Hematopoietic multipotent progenitor cell treated with erythropoietin and hydrocortisone succinate and interleukin-3 and kit ligand, for 15 days (in vitro differentiated cells): Measurements from ENCODE around the gene SCO2.
A peak's percentile ranks its signal among the peaks of the same experiment; 100 is the strongest.

Experiments
- DNase-seq: peaks from one replicate; pipeline ENCODE4 v3.0.0-alpha.2; 2015; ENCODE audit warnings: low spot score

The SCO2 gene

DNA sequence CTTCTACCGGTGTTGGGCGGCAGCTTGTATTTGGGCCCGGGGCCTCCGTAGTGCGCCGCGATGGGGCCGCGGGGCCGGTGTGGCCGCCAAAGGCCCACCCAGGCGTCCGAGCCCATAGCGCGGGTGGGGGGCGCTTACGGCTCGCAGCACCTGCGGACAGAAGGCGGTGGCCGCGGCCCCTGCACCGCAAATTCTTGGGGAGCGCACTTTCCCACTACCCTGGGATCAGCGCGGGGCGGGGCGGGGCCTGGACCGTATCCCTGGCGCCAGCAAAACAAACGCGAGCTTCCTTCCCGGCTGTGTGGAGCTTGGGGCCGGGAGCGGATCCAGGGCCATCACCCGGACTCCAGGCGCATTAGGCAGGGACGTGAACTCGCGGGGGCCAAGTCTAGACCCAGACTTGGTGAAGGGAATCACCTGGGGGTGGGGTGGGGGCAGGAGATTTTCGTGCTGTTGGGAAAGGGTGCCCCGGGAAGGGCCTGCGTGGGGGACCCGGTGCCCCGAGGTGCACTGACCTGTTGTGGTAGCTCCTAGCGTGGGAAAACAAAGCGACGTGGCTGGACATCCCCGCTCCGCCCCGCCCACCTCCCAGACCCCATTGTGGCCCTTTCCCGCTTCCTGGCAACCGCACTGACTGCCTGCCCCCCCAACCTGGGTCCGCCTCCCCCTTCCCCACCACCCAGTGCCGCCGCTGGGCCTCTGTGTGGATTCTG lies 6.7 kb upstream of the SCO2 start:
- DNase-seq = no peak

DNA sequence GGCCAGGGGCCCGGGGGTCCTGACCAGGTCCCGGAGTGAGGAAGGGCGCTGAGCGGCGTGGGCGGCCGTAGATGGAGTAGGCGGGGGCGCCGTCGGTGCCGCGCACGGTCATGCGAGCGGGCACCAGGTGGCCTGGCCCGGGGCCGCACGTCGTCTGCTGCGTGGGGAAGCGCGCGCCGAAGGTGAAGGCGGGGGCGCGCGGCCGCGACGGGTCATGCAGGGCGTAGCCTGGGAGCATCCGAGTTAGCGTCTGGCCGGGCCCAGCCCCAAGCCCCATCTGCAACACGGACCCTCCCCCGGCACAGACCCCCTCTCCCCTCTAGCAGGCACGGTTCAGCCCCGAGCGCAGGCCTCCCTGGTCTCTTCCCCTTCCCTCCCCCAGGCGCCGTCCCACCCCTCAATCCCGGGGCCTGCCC lies 6.2 kb upstream of the SCO2 start:
- DNase-seq = no peak

DNA sequence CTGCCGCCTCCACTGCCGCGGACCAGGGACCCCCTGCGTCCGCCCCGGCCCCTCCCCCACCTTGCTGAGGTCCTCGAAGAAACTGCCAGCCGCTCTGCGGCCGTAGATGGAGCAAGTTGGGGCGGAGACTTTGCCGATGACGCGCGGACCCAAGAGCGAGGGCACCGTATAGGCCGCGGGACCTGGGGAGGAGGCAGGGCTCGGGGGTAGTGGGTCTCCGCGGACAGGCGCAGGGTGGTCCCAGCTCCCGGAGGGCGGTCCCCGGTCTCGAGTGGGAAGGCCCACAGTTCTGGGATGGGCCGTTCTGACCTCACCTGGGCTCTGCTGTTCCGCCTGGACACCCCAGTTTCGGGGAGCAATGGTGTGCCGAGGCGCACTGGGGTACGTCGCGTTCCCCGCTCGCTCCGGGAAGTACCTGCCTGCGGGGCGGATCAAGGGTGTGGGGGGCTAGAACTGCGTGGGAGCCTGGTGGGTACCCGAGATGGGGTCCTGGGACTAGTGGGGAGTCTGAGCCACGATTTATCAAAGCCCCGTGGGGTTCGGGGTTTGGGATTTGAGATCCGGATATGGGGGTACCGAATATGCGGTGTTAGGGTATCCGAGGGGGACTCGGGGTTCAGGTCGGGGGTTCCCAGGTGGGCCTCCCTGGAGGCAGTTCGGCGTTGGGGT lies 5.6 kb upstream of the SCO2 start:
- DNase-seq = peak; percentile 34

DNA sequence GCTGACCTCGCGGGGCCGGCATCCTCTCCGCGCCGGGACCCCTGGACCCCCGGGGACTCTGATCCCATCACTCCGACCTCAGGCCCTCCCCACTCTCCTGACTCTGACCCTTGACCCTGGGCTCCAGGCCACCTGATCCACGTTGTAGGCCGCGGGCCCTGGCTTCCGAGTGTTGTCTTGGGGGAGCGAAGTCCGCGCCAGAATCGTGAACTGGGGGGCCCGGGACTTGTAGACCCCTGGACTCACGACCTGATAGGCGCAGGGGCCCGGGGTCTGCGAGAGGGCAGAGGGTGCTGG lies 5.1 kb upstream of the SCO2 start:
- no peak for DNase-seq

DNA sequence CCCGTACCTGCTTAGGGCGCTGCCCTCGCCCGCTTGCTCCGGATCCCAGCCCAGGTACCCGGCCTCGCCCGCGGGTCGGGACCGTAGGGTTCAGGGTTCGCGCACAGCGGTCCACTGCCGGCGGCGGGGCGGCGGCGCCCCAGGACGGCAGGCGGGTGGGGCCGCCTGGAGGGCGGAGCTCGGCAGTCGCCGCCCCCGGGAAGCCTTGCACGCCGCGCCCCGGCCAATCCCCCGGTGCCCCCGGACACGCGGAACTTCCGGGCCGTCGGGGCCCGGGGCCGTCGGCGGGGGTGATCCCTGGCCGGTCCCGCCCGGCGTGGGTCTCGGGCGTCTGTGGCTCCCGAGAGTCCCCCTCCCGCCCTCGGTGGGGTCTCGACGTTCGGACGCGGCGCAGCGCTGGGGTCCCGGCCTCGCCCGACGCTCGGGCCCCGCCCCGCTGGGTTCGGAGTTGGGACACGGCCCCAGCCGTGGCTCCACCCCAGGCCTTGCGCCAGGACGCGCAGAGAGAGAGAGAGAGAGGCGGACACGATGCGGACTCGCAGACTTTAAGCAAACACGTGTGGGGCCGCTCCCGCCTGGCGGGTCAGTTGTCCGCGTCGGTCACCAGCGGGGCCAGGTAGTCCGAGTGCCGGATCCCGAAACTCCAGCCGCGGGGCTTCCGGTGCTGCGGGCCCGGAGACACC lies 4.6 kb upstream of the SCO2 start, which contains the start of gene TYMP:
Gene TYMP, minus strand, starts transcription at position 116 of the 683 bp plus-strand sequence. CDS start 303 bp downstream, outside the sequence.
- DNase-seq = peak; percentile 40

DNA sequence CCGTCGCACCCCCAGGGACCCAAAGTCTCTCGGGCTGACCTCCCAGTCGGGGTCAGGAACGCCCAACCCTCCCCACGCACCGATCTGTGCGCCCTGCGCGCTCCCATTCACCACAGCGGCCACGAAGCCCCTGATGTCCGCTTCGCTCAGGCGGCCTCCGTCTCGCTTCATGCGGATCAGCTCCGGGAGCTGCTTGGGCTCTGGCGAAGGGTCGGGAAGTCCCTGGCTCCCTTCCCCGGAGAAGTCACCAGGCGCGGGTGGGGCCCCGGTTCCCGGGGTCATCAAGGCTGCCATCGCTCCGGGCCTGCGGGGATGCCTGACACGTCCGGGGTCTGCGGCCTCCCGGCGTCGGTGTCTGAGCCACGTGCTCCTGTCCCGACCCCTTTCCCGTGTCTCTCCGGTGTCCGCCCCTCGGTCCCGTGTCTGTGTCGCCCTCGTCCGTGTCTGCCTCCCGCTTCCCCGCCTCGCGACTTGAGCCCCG lies 4.1 kb upstream of the SCO2 start:
- DNase-seq = no peak

DNA sequence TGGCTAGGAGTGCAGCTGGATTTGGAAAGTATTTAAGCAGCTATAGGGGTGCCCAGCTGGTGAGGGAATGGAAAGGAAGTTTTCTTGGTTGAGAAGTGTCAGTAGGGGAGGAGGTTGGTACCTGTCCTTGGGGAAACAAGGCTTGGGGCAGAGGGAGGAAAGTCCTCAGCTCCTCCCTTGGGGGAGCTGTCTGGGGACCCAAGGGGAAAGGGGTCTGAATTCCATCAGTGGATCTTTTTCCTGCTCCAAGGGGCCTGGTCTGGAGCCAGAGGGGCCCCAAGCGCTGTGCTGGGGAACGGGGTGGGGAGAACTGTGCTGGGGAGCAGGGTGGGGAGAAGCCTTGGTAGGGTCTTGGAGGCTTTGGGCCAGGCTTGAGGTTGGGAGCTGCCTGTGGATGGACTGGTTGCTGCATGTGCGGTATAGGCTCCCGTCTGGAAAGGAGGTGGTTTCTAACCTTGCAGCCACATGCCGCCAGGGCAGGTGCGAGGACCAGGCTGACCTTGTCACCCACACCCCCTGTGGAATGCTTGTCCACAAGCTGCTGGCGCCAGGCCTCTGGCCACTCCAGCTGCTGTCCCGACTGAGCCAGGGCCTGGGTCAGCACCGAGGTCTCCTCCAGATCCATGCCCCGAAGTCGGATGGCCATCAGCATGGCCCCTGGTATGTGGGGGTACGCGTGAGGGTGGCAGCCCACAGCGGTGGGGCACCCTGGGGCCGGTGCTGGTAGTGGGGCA lies 3.5 kb upstream of the SCO2 start:
- DNase-seq = no peak

DNA sequence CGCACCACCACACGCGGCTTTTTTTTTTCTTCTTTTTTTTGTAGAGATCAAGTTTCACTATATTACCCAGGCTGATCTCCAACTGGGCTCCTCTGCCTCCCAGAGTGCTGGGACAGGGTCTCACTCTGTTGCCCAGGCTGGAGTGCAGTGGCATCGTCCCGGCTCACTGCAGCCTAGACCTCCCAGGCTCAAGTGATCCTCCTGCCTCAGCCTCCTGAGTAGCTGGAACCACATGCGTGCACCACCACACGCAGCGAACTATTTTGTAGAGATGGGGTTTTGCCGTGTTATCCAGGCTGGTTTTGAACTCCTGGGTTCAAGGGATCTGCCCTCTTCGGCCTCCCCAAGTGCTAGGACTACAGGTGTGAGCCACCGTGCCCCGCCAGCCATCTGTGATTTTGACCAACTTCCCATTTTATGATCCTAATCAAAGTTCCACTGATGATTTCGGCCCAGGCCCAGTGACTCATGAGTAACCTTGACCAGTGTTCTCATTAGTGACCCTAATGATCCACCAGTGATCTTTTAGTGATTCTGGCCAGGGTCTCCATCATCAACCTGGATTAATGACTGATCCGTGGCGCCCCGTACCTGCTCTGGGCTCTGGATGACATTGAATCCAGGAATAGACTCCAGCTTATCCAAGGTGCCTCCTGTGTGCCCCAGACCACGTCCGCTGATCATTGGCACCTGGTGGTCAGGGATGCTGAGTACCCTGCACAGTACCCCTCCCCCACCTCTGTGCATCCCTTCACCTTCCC lies 2.7 kb upstream of the SCO2 start:
- DNase-seq = no peak

DNA sequence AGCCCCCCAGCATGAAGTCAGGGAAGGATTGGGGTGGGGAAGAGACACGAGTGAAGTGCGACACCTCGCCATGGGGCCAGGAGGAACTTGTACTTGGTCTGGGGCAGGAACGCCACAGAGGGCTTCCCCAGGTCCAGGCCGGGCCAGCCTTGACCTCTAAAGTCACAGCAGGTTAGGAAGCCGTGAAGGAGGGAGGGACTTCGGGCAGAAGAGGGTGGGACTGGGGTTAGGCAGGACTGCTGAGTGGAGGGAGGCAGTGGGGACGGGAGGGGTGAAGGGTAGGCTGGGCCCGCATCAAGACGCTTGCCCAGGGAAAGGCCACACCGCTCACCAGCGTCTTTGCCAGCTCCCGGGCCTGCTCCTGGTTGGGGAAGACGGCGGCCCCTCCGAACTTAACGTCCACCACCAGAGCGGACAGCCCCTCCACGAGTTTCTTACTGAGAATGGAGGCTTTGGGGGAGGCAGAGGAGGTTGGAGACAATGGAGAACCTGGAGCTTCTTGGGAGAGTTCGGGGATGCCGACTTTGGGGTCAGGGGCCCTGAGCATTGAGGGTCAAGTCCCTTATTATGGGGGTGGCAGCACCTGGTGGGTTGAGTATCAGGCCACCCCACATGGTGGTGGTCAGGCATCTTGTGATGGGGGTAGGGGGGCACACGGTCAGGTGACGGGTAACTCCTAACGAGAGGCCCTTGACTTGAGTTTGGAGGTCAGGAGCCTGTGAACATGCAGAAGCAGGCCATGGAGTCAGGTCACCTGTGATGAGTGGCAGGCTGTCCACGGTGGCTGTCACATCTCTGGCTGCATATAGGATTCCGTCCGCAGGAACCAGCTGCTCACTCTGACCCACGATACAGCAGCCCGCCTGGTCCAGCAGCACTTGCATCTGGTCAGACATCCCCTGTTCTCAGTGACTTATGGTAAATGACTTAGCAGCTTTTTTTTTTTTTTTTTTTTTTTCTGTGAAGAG lies 1.7 kb upstream of the SCO2 start:
- DNase-seq = no peak

DNA sequence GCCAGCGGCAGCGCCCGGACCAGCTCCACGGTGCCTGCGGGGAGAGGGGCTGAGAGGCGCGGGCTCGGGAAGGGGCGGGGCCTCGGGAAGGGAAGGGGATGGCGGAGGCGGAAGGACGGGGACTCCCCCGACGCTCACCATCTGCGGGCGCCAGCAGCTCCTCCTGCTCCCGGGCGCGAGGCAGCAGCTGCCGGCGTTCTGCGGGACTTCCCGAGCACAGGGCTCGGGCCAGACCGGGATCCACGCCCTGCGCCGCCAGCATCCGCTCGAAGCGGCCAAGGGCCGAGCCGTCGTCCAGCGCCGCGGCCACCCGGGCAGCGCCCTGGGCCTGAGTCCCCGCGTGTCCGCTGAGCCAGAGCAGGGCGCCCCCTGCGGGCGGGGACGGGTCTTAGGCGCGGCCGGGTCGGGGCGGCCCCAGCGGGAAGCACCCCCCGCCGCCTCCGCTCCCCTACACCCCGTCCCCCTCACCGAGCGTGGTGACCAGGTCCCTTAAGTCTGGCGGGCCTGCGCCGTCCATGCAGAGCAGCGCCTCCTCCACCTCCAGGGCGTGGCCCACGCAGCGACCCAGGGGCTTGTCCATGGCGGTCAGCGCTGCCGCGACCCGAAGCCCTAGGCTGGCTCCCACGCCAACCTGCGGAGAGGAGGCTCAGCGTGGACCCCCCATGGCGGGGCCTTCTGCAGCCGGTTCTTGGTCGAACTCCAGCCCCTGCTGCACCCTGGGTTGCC lies 873 bp upstream of the SCO2 start:
- peak; percentile 50 for DNase-seq

DNA sequence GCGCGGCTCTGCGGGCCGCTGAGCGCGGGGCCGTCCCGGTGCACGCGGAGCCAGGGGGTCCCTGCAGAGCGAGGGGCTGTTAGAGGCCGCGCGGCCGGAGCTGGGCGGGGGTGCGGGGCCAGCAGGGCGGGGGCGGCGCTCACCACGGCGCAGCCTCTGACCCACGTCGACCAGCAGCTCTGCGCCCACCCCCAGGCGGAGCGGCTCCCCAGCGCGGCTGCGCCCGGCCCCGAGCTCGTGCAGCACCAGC lies 385 bp upstream of the SCO2 start:
- DNase-seq = no peak

DNA sequence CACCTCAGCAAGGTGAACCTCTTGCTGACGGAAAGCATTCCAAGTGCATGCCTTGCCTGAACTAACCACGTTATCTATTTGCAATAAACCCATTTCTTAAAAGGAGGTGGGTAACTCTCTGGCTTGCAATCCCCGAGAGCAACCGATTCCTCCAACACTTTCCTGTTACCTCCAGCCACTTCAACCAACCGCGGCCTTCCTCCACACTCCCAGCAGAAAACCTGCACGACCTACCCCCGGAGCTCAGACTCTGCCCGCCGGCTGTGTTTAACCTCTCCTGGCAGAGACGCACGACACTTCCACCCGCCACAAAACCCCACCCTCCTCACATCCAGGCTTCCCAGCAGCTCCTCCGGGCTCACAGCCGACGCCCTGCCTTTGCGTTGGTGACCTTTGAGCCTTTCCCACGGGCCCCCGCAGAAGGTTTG lies 708 bp downstream of the SCO2 start:
- DNase-seq = no peak

DNA sequence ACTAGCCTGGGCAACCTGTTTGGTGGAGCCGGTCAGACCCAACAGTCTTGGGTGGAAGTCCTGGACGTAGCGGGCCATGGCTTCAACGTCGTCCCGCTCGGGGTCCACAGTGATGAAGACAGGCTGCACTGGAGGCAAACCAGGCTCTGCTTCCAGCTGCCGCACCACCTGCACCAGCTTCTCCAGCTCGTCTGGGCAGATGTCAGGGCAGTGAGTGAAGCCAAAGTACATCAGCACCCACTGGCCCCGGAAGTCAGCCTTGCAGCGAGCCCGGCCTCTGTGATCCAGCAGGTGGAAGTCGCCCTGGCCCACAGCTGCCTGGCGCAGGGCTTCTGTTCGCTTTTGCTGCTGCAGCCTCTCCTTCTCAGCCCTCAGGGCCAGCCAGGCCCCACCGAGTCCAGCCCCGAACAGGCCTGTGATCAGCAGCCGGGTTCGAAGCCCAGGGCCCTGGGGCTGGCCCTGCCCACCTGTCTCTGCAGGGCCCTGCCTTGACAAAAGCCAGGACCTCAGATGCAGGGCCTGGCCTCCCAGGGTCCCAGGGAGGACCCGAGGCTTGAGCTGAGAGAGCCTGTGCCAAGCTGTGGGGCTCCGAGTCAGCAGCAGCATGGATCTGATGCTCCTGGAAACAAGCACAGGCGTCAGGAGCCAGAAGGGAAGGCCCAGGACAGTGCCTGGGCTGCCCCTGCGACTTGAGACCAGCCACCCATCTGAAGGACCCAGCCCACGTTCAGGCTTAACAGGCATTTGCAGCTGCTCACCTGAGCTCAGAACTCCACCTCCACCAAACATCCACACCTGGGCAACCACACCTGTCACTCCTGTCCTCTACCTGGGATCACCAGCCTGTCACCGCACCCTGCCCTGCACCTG lies 1.4 kb downstream of the SCO2 start:
- no peak for DNase-seq

DNA sequence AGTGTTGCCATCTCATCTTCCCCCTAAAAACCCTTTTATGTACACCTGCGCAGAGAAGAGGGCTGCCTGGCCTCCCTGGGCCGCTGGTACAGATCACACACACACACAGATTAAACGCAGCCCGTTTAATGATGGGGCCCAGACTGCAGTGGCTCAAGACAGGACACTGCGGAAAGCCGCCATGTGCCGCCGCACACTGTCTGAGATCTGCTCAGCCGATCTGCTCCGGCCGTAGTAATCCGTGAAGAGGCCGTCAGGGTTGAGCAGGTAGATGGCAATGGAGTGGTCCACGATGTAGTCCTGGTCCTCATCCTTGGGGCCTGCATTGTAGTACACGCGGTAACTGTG lies 2.0 kb downstream of the SCO2 start:
- DNase-seq = no peak

DNA sequence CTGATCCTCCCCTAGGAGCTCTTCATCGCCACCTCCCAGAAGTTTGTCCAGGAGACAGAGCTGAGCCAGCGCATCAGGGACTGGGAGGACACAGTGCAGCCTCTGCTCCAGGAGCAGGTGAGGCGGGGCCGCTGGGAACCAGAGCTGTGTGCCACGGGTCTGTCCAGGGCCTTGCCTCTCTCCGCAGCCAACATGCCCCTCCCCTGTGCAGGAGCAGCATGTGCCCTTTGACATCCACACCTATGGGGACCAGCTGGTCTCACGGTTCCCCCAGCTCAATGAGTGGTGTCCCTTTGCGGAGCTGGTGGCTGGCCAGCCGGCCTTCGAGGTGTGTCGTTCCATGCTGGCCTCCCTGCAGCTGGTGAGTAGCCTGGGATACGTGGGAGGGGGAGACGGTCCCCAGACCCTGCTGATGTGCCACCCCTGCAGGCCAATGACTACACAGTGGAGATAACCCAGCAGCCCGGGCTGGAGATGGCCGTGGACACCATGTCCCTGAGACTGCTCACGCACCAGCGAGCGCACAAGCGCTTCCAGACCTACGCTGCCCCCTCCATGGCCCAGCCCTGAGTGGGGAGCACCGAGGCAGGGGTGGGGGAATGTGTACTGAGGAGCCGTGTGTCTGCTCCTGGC lies 2.5 kb downstream of the SCO2 start:
- no peak for DNase-seq

DNA sequence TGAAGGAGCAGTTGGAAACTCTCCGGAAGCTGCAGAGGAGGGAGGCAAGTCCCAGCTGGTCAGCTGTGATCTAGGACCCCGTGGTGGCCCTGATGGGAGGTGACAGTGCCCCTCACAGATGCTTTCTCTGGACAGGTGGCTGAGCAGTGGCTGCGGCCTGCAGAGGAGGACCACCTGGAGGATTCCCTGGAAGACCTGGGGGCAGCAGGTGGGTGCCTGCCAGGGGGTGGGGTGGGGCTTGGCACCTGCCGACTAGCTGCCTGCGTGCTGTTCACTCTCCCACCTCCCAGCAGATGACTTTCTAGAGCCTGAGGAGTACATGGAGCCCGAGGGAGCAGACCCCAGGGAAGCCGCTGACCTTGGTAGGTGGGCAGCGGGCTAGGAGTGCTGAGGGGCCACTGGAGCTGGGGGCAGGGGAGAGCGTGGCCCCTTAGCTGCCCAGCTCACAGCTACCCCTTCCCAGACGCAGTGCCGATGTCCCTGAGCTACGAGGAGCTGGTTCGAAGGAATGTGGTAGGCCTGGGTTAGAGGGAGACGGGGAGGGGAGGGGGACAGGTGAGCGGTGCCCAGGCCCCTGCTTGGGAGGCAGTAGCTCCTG lies 3.1 kb downstream of the SCO2 start:
- no peak for DNase-seq

DNA sequence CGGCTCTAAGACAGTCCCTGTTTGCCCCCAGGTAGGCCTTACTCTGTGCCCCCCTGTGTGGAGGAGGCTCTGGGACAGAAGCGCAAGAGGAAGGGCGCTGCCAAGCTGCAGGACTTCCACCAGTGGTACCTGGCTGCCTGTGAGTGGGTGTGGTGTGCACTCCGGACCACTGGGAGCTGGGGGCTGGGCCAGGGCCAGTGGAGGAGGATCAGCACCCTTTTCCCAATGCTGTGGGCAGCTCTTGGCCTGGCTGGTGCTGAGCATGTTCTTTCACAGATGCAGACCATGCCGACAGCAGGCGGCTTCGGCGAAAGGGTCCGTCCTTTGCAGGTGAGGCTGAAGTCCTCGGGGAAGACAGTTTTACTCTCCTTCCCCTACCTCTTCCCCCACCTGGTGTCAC lies 3.7 kb downstream of the SCO2 start:
- no peak for DNase-seq

DNA sequence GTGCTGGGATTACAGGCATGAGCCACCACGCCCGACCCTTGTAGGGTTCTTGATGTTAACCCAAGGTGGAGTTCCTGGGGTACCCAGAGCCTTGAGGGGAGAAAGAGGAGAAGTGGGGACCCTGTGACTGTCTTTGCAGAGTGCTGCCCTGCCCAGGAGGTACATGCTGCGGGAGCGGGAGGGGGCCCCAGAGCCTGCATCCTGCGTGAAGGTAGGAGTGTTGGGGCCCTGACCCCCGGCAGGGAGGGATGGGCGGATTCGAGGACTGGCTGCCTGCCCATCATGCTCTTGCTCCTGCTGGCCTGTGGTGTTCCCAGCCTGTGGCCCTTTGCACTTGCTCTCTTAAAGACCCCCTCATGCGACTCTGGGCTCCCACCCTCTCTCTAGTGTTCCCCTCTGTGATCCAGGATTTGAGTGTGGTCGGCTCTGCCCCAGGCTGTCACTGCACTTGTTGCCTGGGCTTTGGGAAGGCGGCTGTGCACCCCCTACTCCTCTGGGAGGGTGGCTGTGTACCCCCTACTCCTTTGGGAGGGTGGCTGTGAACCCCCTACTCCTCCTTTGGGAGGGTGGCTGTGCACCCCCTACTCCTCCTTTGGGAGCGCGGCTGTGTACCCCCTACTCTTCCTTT lies 4.5 kb downstream of the SCO2 start:
- DNase-seq = no peak
